ENCODE data around the gene MPV17L2.

- no peak for TF ChIP-seq CTCF (IDR thresholded peaks at IDR 0.05)
- TF ChIP-seq SMC3 (IDR thresholded peaks at IDR 0.05) = no peak
- no peak for TF ChIP-seq CBX8 (IDR thresholded peaks at IDR 0.05)
- TF ChIP-seq CEBPB (IDR thresholded peaks at IDR 0.05) = no peak
Measured at GRCh38 chr19:18153556-18154134, 39.4 kb upstream of the MPV17L2 start.

Data from A549 (cell line).